Measurements from ENCODE around the gene TIMM22.

The TIMM22 gene

DNA sequence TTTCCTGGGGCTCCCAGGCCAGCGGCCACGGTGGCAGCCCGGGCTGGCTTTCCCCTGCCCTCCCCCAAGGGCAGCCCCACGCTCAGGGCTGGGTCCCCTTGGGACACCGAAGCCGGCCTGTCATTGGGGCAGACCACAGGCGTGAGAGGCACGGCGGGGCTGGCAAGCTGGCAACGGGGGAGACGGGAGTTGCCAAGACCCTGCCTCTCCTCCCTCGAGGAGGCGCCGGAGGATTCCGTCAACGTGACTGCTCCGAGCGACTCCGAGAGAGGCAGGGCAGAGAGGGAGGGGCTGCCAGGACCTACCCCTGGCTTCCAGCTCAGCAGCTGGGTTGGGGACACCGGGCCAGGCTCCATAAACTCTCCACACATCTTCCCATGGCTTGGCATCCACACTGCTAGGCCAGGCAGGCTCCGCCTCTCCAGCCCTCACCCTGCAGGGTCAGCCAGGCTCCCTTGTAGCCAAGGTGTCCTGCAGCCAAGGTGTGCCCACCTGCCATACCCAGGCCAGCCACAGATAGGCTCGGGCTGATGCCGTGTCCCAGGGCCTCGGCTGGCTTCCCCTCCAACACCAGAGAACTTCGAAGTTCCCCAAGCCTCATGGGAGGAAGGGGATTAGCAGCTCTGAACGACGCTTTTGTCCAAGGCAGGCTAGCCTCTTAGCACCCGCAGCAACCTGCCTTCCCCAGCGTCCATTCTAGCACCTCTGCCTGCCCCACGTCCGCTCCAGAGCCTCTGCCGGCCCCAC, 25.5 kb downstream of the TIMM22 start:
- no peak for DNase-seq

DNA sequence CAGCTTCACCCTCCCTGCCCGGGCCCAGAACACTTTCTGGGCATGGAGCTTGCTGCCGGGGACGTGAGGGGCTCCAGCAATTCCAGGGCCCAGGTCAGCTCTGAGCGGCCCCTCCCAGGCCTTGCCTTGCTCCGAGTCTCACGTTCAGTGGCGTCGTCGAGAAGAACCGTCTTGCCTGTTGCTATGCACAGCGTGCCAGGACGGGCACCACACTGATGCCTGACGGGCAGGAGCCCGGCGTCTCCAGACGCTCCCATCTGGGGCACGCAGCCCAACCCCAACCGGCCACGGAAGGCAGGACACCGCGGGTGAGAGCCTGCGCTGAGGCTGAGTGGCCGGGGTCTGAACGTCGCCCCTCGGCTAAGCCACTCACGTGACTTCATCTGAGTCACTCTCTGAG, 27.1 kb downstream of the TIMM22 start:
- no peak for DNase-seq

DNA sequence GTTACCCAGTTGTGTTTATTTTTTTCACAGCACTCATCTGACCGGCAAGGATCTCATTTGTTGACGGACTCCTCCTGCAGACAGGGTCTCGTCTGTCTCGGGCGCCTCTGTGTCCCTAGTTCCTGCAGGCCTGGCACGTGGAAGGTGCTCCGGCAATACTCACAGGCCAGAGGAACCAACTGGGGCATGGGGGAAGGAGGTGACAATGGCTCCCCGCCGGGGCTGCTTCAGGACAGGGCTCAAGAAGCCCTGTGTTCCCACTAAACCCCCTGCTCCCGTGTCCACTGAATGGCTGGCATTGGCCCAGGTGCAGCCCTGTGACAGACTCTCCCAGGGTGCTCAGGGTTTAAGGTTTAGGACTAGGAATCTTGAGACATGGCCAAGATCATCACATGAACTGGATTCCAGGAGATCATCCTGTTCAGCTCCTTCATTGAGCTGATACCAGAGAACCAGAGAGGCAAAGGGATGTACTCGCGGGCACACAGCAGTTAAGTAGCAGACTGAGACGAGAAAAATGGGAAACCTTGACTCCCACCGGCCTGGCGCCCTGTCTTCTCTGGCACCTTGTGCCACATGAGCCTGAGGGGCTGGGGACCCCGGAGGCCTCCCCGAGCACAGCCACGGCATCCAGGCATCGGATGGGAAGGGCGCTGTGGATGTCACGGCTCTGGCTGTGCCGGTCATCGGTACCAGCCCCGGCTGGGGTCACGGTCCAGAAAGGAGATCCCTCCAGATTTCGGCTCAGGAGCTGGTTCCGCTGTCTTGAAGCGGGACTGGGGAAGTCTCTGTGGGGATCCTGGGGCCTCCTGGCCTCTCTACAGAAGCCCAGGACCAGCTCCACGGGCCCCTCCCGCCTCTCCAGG, 29.0 kb downstream of the TIMM22 start:
- no peak for DNase-seq

DNA sequence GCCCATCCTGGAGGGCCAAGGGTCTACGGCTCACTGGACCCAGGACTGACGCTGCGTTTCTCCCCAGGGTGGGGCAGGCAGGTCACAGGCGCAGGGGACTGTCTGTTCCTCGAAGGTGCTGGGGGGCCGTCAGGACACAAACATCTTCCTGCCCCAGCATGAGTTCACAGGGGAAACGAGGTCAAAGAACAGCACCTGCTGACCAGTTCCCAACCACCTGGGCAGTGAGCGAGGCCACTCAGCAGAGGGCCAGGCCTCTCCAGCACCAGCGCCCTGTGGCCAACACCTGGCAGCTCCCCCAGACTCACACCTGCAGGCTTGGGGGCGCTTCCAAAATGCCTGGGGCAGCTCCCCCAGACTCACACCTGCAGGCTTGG, 29.7 kb downstream of the TIMM22 start:
- no peak for DNase-seq

DNA sequence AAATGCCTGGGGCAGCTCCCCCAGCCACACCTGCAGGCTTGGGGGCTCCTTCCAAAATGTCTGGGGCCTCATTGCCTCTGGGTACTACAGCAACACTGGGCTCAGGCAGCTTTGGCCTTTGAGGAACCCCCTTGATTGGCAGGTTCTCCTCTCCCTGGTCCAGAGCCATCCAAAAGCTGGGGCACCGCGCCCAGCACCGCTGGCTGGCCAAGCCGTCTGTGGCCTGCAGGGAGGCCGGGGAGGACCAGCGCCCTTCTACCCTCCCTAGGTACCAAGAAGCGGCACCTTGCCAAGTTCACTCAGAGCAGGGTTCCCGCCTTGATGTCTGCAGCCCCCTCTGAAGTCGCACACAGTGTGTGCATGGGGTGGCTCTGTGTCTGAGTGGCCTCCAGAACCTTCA, 30.1 kb downstream of the TIMM22 start:
- no peak for DNase-seq

DNA sequence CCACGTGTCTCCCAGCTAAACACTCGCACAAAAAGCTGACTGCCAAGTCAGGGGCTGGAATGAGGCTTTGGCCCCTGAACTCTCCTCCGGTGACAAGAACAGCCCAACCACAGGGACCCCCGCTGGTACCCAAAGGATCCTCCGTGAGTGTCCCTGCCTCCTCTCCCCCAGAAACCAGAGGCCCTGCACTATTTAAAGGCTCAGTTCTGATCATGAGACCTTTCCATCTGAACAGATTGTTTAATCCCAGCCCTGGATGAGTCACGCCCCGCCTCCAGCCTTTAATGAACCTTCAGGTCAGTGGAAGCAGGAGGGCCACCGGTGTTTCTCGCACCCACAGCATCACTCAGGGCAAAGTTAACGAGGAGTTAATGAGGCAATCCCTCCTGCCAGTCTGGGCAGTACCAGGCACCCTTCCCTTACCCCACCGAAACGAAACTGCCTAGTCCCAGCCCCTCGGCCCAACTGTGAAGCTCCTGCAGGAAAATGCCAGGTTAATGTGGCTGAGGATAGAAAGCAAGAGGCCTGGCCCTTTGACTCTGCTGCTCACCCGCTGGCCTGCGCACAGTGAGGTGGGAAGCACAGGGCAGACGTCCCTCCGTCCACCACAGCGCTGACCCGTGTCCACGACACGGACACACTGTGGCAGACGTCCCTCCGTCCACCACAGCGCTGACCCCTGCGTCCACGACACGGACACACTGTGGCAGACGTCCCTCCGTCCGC, 32.4 kb downstream of the TIMM22 start:
- DNase-seq = peak; percentile 50 to 73 (median 60)

DNA sequence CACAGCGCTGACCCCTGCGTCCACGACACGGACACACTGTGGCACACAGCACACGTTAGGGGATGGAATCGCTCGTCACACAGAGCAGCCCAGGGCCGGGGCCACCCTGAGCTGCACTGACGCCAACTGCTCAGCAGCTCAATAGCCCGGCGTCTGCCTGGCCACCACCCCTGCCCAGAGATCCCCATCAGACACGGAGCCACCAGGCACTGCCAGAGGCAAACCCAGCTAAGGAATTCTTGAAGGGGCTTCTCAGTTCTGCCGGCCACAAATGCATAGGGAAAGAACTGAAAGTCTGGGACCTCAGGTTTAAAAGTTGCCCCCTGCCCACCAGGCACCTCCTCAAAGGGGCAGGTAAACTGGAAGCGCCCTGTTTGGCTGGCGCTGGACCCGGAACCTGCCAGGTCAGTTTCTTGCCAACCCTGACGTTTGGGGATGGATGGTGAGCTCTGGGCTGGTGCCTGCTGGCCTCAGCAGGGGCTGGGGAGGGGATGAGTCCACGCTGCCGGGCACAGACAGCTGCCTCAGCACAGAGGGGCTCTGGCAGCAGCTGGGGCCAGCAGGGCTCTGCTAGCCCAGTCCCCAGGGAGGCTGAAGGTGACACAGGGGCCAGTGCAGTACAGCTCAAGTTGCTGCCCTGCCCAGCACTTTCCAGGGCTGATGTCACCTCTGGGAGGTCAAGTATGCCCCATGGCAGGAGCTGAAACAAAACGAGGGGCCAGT, 33.2 kb downstream of the TIMM22 start:
- no peak for DNase-seq

DNA sequence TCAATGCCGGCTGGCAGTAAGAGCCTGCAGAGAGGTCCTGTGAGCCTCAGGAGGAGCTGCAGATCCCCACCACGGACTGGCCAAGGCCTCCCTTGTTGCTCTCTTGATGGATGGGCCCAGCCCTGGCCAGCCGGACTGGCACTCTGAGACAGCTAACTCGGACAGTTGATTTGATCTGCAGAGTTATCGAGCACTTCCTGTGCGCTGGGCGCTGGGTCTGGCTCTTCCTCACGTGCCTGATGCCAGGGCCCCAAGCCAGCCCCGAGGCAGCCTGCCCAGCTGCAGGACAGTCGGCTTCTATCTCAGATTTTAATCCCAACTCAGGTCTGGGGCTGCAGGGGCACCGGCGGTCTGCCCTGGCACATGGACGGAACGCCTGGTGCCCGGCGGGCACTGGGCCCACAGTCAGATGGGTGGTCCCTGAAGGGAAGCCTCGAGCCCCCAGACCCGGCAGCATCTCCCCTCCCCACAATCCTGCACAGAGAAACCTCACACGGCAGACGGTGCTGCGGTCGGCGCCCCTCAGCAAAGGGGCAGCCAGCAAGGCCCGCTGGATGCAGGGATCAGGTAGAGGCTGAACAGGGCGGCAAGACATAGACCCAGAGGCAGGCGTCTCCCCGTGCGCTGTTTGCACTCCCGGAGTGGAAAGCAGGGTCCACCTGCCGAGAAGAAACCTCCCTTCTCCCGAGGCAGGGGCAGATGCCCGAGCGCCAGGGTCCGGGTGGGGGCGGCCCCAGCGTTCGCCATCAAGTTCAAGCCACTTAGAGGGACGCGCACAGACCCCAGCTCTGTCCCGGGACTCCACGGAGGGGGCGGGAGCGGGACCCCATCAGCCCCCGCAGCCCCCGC, 34.0 kb downstream of the TIMM22 start:
- DNase-seq = no peak

DNA sequence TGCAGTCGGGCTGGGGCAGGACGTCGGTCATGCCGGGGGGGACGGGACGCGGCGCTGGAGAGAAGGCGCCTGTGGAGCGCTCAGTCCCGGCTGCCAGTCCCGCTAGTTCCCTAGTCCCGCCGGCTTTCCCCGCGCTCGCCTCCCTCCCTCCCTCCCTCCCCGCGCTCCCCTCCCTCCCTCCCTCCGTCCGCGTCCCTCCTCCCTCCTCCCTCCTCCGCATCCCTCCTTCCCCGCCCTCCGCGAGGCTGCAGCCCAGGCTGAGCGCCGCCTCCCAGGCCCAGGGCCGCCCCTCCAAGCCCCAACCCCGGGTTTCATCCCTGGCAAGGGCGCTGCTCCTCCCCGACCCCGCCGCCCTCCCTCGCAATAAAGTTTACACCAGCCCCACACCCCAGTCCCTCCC, 34.8 kb downstream of the TIMM22 start:
- DNase-seq = peak in 2 of 4 experiments; percentile 52 to 60

DNA sequence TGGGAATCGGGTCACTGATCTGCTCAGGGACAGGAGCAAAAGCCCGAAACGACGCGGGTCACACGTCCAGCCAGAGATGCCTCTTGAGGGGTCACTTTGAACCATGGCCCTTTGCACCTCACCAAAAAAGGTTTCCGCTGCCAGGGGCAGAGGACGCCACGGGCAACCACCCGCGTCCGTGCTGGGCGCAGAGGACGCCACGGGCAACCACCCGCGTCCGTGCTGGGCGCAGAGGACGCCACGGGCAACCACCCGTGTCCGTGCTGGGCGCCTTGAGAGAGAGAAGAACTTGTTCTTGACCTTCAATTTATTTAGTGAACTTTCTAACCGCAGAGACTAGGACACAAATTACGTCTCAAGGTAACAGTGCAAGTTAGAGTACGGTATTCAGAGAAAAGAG, 35.5 kb downstream of the TIMM22 start:
- no peak for DNase-seq

DNA sequence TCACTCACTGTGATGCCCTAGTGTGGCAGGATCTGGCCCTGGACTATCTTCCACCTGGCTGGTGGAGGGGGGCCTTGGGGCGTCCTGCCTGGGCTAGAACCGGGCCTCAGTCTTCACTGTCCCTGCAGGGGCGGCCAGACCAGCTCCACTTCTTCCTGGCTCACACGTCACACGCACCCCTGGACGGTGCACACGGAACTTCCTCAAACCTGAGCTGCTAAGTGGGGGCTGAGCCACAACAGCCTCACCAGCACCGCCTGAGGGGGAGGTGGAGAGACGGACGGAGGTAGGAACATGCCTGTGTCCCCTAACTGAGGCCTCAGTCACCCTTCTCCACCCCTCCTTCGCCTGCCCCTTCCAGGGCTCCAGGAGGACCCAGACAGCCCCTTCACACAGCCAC, 36.6 kb downstream of the TIMM22 start:
- peak; percentile 38 to 70 (median 50) for DNase-seq

DNA sequence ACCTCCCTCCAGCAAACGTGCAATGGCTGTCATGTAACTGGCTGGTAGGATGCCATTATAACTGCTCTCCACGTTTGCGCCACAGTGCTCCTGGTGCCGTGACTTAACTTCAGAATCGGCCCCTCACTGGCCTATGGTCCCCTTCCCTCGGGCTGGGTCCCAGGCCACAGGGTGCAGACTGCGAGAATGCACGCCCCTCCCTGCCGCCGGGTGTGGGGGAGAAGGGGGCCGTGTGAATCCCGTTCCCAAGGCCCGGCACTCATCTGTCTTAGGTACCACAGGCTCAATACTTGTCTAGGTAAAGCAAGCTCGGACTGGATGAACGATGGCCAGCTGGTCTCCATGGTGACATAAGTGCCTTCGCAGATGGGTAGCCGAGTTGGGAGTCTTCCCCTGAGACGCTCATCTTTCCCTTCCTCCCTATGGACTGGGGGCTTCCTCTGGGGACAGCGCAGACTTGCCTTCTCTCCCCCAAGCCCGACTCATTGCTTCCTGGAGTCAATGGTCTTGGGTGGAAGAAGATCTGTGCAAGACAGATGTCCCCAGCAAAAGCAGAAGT, 37.8 kb downstream of the TIMM22 start:
- DNase-seq = no peak

DNA sequence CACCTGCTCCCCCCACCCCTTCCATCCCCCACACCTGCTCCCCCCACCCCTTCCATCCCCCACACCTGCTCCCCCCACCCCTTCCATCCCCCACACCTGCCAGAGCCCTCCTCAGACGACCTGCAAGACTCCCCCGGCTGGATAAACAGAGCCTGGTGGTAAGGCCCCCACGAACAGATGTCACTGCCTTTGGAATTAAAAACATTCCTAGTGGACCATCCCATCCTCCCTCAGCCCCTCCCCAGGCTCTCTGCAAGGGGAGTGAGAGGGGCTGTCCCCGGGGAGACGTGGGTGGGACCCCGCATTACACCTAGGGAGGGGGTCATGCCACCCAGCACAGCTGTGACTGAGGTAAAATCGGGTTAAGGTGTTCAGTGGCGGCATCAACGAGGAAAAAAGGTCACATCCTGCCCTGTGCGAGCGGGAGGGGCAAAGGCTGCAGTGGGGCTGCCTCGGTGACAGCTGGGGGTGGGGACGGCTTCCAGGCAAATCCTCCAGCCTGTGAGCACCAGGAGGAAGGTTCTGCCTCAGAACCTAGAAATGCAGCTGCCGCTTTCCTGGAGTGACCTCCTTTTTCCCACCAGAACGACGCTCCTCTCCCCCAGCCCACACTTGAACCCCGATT, 38.7 kb downstream of the TIMM22 start:
- DNase-seq = no peak

DNA sequence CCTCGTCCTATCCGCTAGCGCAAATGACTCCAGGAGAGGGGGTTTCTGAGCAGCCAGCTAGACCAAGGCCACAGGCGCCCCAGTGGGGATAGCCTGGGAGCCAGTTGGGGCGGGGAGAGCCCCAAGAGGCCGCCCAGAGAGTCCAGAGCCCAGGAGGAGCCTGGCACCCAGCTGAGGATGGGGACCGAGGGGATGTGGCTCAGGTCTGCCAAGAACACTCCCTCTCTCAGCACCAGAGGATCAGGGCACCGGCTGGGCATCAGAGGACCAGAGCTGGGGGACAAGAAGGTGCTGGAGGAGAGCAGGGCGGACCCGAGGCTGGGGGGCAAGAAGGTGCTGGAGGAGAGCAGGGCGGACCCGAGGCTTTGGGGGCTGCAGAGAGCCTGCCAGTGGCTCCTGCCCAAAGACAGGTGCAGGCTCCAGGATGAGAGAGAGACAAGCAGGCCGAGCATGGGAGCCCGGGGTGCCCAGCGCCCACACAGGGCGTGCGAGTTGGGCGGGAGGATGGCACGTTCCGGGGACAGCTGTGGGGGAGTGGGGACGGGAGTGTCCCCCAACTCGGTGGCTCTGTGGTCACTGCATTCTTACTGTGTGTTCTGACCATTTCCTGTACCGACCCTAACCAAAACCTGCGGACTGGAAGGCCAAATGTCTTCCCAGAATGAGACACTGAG, 39.4 kb downstream of the TIMM22 start:
- DNase-seq = no peak

DNA sequence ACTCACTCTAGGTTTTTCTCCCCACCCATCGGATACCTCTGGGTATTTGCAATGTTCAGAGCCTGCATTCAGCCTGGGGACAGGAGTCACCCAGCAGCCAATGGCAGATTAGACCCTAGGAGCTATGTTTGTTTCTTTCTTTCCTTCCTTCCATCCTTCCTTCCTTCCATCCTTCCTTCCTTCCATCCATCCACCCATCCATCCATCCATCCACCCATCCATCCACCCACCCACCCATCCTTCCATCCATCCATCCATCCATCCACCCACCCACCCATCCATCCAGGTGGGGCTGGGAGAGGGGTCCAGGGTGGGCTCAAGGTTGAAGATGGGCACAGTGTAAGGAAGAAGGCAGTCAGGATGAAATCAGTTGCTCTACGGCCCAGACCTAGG, 39.9 kb downstream of the TIMM22 start:
- no peak for DNase-seq

DNA sequence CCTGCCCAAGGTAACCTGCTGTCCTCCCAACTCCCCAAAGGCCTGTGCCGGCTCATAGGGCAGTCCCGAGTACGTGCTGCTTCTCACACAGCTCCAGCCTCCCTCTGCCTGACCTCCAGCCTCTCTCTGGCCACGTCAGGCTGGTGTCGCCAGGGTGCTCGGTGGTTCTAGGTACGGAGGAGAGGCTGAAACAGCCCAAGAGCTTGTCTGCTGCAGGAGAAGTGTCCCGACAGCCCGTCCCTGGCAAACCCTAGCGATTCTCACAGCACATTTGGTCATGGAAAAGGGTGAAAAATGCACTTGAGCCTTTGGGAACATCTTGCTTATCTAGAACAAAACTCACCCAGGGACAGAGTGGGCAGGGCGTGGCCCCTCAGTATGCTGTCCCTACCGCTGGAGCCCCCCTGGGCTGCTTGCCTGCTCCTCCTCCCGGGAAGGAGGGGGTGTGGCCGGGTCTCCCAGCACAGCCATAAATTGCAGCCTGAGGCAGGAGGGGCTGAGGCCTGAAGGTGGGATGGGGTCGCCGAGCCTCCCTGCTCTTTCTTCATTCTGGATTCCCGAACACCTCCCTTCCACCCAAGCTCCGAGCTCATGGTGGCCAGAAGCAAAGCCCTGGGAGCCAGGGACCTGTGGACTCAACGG, 40.4 kb downstream of the TIMM22 start:
- DNase-seq = no peak

DNA sequence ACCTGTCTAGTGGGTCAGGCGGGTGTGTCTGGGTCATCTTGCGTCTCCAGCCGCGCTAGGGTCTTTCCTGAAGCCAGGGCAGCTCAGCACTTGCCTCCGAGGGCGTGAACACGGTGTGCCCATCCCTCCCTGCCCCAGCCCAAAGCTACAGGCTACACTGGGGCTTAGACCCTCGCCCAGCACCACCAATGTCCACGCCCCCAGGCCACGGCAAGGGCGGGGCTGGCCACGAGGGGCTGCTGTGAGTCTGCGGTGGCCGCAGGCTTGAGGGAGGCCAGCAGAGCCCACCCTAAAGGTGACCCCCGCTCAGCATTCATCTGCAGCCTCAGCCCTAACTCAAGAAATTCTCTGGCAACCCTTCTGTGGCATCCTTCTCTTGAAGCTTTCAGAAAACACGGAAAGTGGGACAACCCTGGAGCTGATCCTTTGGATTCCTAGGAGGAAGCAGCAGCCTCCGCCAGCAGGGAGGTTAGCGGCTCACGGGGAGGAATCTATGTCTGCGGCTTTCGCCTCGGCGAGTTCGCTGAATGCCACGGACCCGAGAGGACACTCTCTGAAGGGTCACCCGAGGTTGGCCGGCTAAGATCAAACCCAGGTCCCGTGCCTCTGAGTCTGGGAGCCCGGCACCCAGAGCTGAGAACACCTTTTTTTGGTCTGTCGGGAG, 41.7 kb downstream of the TIMM22 start:
- DNase-seq = no peak

DNA sequence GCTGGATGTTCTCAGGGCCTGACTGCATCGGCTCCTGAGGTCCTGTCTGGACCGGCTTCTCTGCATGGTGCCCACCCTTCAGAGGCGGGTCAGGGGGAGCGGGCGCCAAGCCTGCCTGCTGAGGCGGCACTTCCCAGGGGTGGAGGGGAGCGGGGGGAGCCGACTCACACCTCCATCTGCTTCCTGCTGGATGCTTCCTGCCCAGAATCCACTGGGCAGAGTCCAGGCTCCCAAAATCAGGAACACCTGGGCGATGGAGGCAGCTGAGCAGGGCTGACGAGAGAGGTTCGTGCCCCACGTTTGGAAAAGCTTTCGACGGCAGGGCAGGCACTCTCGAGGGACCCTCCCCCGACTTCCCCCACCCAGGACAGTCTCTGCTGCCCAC, 42.2 kb downstream of the TIMM22 start:
- no peak for DNase-seq

DNA sequence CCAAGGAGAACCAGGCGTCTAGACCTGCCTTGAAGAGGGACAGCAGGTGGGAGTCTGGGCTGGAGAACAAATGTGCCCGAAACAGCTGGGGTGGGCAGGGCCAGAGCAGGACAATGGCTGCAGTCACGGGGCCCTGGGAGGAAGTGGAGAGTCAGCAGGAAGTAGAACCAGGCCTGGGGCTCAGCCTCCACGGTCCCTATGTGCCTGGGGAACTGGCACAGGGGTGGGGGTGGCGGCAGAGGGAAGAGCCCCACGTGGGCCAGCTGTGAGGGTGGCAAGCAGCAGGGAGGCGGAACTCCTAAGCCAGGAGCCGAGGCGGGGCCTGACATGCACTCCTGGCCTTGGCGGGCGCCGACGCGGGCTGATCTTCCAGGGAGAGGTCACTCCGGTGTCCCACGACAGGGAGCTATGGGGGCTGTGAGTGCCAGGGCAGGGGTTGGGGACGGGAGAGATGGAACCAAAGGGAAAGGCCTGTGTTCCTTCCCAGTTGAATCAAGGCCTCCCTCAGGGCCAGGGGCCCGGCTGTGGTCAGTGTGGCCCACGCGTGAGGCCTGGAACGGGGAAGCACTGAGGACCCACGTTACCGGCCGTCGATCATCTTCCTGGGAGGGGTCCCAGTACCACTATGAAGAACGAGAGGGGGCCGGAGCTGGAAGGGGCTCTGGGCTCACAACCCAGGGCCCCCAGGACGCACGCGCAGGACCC, 42.7 kb downstream of the TIMM22 start:
- peak; percentile 97 to 98 (median 98) for DNase-seq

Measured in suppressor macrophage (primary cell).